Thoracic aorta (tissue), 2 donors: Measurements from ENCODE around the gene PVALEF. TPM values are rescaled to one million over a fixed set of nuclear protein-coding genes. Genes with fewer than 3 reads are reported as not detected.

Source experiments
- ATAC-seq: fragments of 150-250 bp; one replicate; pipeline ENCODE4 v1.8.0; 2017; ENCODE audit warnings: low read depth; ENCODE audit not compliant: insufficient number of reproducible peaks, low FRiP score
- DNase-seq: peaks from one replicate; pipeline ENCODE4 v3.0.0-alpha.2; 2020; ENCODE audit warnings: low spot score
- H3K27ac ChIP-seq, 2 donors: fragments of 200-600 bp; sonication (generic); 1 replicate in 1 of 2; 2 replicates in 1 of 2; pipeline ENCODE4 v1.5.1; 2016; ENCODE audit warnings: mild to moderate bottlenecking in 2 of 2, moderate library complexity in 2 of 2
- H3K27me3 ChIP-seq: fragments of 200-600 bp; sonication (generic); replicated peaks from 2 replicates; pipeline ENCODE4 v1.6.0; 2016; ENCODE audit warnings: mild to moderate bottlenecking; ENCODE audit not compliant: insufficient read depth
- H3K36me3 ChIP-seq: fragments of 200-600 bp; sonication (generic); one replicate; pipeline ENCODE4 v1.5.1; 2016
- H3K4me1 ChIP-seq, 2 donors: fragments of 200-600 bp; sonication (generic); 1 replicate in 1 of 2; 2 replicates in 1 of 2; pipeline versions ENCODE4 v1.5.1 to v1.6.0; 2016; ENCODE audit warnings: low read depth in 2 of 2, mild to moderate bottlenecking in 1 of 2; ENCODE audit not compliant: control insufficient read depth in 1 of 2
- H3K4me3 ChIP-seq: fragments of 200-600 bp; sonication (generic); 2 replicates; pipeline ENCODE4 v1.5.1; 2016; ENCODE audit warnings: mild to moderate bottlenecking
- H3K9me3 ChIP-seq: fragments of 200-600 bp; sonication (generic); 2 replicates; pipeline ENCODE4 v1.5.1; 2016
- total RNA-seq, 2 donors: library from RNA; depleted of rRNA; stranded (reverse); fragments of >200 nt; gene quantifications; one replicate each; pipeline versions ENCODE4 v1.1.0 to v1.2.3, GENCODE V29; 2016
- TF ChIP-seq, protein P1 (sequence below): fragments of 200-600 bp; sonication (generic); IDR thresholded peaks from one replicate; pipeline ENCODE4 v1.5.1; 2019; ENCODE audit warnings: antibody characterized with exemption

Gene PVALEF
- total RNA-seq, 2 donors from 2014 or later: not detected

DNA sequence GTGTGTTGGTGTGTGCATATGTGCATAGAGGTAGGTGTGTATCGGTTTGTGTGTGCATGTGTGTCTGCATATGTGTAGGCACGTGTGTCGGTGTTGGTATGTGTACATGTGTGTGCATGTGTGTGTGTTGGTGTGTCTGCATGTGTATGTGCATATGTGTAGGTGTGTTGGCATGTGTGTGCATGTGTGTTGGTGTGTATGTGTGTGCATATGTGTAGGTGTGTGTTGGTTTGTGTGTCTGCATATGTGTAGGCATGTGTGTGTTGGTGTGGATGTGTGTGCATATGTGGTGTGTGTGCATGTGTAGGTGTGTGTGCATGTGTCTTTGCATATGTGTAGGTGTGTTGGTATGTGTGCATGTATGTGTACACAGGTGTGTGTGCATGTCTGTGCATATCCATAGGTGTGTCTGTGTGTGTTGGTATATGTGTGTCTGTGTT is 4.6 kb downstream of the PVALEF start:
- H3K4me3 ChIP-seq: no peak overlapping the region
- no peak for ATAC-seq
- no peaks in the 10 kb centered on the region for H3K27me3 ChIP-seq
- TF ChIP-seq, protein P1, sequence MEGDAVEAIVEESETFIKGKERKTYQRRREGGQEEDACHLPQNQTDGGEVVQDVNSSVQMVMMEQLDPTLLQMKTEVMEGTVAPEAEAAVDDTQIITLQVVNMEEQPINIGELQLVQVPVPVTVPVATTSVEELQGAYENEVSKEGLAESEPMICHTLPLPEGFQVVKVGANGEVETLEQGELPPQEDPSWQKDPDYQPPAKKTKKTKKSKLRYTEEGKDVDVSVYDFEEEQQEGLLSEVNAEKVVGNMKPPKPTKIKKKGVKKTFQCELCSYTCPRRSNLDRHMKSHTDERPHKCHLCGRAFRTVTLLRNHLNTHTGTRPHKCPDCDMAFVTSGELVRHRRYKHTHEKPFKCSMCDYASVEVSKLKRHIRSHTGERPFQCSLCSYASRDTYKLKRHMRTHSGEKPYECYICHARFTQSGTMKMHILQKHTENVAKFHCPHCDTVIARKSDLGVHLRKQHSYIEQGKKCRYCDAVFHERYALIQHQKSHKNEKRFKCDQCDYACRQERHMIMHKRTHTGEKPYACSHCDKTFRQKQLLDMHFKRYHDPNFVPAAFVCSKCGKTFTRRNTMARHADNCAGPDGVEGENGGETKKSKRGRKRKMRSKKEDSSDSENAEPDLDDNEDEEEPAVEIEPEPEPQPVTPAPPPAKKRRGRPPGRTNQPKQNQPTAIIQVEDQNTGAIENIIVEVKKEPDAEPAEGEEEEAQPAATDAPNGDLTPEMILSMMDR: no peak
- H3K36me3 ChIP-seq: no peaks in the 10 kb centered on the region
- no peaks in the 10 kb centered on the region for H3K9me3 ChIP-seq
- no peak for DNase-seq
- peaks cover 3 to 9% of the 10 kb centered on the region in 2 donors for H3K4me1 ChIP-seq
- no peak overlapping the region for H3K27ac ChIP-seq

DNA sequence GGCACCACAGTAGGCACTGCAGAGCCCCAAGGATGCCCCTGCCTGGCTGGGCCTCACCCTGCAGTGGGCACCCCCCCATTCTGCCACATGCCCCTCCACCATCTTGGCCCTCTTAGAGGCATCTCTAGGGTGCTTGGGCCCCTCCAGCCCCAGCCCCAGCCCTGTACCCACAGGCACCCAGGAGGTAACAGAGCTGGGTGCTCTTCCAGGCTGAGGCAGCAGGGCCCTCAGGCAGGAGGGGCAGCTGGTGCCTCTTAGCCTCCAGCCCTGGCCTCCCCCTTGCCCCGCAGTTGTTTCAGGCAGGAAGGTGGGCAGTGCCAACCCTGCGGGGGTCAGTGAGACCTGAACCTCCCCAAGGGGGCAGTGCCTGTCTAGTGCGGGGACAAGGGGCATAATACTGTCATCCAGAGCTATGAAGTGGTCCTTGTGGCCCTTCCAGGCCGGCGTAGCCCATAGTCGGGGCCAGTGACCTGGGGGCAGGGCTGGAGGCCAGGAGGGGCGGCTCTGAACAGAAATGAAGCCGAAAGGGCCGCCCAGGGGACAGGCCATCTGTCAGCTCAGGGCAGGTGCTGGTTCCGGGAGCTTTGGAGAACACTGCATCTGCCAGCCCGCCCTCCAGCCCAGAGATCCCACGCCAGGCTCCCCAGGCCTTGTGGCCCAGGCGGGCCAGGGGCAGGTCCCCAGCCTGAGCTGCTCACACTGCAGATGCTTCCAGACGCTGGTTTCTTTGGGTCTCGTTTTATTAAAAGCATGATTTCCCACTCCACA is 5.6 kb downstream of the PVALEF start:
- no peaks in the 10 kb centered on the region for H3K36me3 ChIP-seq
- DNase-seq: no peak
- H3K27me3 ChIP-seq: no peaks in the 10 kb centered on the region
- no peaks in the 10 kb centered on the region for H3K4me1 ChIP-seq
- no peak overlapping the region for H3K4me3 ChIP-seq
- TF ChIP-seq, protein P1: no peak
- no peak overlapping the region for H3K27ac ChIP-seq
- no peak for ATAC-seq
- H3K9me3 ChIP-seq: no peaks in the 10 kb centered on the region

DNA sequence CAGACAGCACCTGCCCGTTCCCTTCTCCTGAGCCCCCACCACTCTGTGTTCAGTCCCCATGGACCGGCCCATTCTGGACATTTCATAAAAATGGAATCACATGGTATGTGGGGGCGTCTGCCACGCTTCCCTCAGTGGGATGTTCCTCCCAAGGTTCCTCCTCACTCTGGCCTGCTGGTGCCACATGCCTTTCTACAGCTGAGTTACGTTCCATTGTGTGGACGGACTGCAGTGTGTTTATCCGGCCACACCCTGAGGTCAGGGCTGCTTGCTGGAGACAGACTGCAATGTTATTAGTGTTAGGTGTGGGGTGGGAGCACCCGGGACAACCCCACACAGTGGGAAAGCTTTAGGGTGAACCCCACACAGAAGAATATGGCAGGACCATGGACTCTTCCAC is 6.6 kb downstream of the PVALEF start:
- ATAC-seq (no peak), DNase-seq (no peak)
- Histone ChIP-seq H3K27me3 (no peaks in the 10 kb centered on the region), H3K9me3 (no peaks in the 10 kb centered on the region), H3K27ac (no peak overlapping the region), H3K36me3 (no peaks in the 10 kb centered on the region), H3K4me1 (no peaks in the 10 kb centered on the region), H3K4me3 (no peak overlapping the region)
- TF ChIP-seq, protein P1: no peak

DNA sequence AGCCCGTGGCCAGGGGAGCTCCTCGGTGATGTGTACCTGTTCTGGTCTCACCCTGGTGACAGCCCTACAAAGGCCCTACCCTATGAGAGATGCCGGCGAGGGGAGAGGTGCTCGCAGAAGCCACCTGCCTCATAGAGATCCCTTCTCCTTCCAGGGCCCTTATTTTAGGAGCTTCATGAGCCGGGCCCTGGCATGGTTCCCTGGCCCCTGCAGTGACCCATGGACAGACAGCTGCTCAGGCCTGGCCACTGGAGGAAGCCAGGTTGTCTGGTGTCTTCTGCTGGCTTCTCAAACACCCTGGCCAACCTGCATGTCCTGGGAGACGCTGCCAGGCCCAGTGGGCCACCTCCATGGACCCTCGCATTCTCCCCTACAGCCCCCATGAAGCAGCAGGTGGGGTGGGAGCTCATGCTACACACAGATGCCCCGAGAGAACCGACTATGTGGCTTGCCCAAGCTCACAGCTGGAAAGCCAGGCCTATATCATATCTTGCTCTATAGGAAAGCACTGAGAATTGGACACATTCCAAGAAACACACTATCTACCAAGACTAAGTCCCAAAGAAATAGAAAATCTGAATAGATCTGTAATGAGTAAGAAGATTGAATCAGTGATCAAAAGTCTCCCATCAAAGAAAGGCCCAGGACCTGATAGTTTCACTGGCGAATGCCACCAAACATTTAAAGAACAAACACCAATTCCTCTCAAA is 7.9 kb downstream of the PVALEF start:
- DNase-seq (no peak), ATAC-seq (no peak)
- Histone ChIP-seq H3K27me3 (no peaks in the 10 kb centered on the region), H3K36me3 (no peaks in the 10 kb centered on the region), H3K4me1 (no peaks in the 10 kb centered on the region), H3K9me3 (no peaks in the 10 kb centered on the region), H3K4me3 (no peak overlapping the region), H3K27ac (no peak overlapping the region)
- TF ChIP-seq, protein P1: no peak

DNA sequence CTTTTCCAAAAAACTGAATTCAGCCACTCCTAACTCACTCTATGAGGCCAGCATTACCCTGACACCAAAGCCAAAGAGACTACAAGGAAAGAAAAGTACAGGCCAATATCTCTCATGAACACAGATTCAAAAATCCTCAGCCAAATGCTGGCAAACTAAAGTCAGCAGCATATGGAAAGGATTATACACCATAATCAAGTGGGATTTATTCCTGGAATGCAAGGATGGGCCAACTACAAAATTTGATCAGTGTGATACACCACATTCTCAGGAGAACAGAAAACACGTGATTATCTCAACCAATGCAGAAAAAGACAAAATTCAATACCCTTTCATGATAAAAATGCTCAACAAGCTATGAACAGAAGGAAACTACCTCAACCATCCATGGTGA is 8.5 kb downstream of the PVALEF start:
- ATAC-seq: no peak

More for the DNA sequence above, 8.5 kb downstream of the PVALEF start:
- no peaks in the 10 kb centered on the region for H3K27me3 ChIP-seq
- H3K36me3 ChIP-seq: no peaks in the 10 kb centered on the region
- no peak overlapping the region for H3K27ac ChIP-seq
- no peak for DNase-seq
- H3K9me3 ChIP-seq: no peaks in the 10 kb centered on the region
- H3K4me1 ChIP-seq: no peaks in the 10 kb centered on the region
- TF ChIP-seq, protein P1: no peak
- H3K4me3 ChIP-seq: no peak overlapping the region
